Hippocampal formation (tissue), 2 donors: ENCODE data around the gene OR8K5.
"Not testable (repeated sequence)": the region's sequence is repeated elsewhere in the genome, so short reads cannot be mapped to it uniquely, and the experiment has no call there.

Experiments used
- DNase-seq, 2 donors: peaks; one replicate each; lab custom pipeline; 2025; lab: John Stamatoyannopoulos, UW

The OR8K5 gene, protein sequence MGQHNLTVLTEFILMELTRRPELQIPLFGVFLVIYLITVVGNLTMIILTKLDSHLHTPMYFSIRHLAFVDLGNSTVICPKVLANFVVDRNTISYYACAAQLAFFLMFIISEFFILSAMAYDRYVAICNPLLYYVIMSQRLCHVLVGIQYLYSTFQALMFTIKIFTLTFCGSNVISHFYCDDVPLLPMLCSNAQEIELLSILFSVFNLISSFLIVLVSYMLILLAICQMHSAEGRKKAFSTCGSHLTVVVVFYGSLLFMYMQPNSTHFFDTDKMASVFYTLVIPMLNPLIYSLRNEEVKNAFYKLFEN

DNA sequence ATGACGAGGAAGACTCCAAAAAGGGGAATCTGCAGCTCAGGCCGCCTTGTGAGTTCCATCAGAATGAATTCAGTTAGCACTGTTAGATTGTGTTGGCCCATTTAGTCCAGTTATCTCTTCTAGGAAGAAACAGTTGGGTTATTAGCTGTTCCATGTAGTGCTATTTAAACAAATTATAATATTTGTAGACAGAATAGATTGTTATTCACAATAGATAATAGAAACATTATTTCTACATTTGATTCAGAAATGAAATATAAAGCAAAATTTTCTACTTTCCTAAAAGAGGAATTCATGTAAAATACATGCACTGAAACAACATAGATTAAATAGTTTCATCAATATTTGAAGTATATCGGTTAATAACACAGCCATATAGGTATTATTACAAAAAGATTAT is at the start of gene OR8K5:
Gene OR8K5, minus strand, starts transcription at position 101 of the 400 bp plus-strand sequence. Its CDS starts 0 bp downstream, at position 101.
- DNase-seq: no peak

DNA sequence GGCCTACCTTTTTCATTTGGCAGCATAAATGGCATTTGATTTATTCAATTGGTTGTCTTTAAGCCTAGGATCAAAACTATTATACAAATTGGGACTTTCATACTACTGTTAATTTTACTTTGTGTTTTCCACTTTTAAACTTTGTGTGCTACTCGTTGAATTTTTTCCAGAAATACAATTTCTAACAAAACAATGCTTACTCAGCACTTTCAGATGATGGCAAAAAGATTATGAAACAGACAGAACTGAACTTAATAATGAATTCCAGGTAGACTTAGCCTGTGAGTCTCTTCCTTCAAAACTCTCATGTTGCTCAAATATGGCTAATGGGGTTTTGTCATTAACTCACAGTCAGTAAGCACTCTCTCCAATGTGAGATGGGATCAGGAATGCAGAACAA is 47.7 kb upstream of the OR8K5 start:
- no peak for DNase-seq

DNA sequence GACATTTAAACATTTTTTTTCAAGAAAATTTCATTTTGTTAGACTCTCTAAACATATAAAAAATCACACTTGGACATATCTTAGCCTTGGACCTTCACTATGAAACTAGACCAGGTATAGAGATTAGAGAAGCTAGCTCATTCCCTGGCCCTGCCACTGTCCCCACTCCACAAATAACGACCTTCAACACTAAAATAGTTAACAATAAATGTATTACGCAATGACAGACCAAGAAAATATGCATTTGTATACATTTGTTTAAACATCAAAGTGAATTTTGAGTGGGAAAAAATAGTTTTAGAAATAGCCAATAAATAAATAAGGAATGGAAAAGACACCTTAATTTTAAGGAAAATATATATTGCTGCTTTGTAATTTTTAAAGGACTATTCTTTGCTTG is 37.2 kb upstream of the OR8K5 start:
- DNase-seq: no peak

DNA sequence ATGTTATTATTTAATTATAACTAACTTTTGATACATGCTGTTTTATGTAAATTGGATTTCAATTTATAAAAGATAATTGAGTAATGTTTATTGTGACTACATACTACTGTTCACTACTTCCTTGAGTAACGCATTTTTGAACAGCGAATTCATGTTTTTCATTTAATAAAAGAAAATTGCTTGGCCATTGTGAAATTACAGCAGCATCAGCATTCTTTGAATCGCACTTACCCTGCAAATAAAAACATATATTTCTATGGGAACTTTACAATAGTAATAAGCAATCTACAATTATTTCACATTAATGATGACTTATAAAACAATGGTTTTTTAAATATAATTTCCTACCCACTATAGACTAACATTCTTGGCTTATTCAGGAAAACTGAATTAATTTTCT is 36.6 kb upstream of the OR8K5 start:
- no peak for DNase-seq

DNA sequence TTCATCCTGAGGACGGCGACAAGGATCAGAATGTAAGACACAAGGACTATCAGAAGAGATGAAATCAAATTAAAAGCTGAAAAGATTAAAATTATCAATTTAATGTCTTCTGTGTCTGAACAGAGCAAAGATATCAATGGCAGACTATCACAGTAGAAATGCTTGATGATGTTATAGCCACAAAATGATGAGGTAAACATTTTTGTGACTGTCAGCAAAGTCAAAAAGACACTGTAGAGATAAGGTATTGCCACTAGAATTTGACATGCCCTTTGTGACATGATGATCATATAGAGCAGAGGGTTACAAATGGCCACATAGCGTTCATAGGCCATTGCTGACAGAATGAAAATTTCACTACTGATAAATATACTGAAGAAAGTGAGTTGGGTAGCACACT is 28.5 kb upstream of the OR8K5 start:
- no peak for DNase-seq

DNA sequence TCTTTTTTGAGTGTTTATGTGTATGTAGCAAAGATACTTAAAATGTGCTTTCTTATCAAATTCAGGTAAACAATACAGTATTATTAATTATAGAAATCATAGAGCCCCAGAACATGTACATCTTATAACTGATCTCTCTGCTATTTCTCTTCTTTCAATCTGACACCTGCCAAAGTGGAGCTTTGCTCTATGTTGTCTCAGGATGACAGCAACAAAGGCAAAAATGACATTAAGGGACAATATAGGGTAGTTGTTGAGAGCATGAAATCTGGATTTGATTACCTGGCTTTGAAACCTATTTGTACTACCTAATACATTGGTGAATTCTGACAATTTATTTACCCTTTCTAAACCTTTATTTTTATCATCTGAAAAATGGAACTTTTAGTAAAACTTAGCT is 23.3 kb upstream of the OR8K5 start:
- DNase-seq: no peak

DNA sequence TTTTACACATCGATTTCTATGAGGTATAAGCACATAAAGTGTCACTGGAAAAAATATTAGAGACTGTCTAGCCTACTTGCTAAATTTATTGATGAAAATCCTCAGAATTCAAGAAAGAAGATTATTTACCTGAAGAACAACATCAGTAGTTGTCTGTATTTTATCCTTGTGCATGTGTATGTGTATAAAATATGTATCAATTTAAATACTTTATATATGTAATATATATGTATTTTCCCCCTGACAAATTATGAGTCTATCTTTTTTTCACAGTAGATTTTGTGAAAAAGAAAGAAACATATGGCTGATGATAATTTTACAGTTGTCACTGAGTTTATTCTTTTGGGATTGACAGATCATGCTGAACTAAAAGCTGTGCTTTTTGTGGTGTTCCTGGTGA is 16.2 kb upstream of the OR8K5 start, which contains the start of gene OR5J2:
Gene OR5J2, plus strand, starts transcription at position 301 of the 400 bp plus-strand sequence. Its CDS starts 0 bp downstream, at position 301.
- no peak for DNase-seq

DNA sequence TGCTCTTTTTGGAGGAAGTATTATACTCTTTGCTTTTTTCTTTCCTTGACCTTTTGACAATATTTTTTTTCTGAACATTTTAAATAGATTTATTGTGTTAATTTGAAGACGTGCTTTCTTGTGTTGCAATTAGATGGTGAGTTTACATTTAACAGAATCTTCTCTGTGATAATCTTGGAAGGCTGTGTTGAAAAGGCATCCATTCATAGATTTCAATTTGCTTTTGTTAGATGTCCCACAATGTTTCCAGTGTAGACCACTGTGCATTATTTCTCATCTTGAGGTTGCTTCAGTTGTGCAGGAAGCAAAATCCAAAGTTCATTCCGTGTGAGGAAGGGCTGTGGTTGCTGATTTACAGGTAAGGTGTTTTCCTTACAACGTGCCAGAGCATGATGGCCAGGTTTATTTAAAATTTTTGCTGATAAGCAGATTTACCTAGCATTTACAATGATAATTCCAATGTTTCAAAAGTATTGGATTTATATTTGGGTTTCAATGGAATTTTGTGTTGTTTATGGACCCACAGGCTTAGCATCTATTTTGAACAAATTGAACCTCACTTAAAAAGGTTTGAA is 12.2 kb upstream of the OR8K5 start:
- no peak for DNase-seq

DNA sequence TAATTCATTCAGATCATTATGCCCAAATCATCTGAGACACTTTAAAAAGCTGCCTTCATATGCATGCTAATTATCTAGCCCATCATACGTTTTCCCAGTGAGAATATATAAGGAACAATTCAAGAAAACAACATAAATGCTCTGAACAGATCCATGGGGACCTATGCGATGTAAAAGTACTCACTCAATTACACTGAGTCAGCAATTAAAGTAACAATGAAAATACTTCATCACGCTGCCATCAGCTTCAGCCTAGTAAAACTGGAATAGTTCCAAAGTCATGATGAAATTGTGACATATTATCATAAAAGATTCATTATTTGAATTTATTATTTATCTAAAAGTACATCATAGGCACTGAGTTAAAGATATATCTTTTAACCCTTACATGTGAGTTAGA is 3.7 kb upstream of the OR8K5 start:
- DNase-seq: no peak

DNA sequence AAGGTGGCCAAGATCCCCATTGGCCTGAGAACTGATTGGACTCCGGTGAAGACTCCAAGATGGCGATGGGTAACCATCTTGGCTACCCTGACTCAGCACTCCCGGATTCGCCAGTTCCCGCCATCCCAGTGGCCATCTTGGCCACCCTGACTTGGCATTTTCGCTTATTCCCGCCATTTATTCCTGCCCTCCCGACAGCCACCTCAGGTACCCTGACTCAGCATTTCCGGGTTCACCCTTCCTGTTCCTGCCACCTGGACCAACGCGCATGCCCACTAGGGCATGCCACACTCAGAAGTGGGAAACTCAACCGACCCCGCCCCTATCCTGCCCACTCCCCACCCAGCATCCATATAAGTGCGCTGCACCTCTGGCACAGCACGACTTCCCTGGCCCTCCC is 7.8 kb downstream of the OR8K5 start:
- no peak for DNase-seq

DNA sequence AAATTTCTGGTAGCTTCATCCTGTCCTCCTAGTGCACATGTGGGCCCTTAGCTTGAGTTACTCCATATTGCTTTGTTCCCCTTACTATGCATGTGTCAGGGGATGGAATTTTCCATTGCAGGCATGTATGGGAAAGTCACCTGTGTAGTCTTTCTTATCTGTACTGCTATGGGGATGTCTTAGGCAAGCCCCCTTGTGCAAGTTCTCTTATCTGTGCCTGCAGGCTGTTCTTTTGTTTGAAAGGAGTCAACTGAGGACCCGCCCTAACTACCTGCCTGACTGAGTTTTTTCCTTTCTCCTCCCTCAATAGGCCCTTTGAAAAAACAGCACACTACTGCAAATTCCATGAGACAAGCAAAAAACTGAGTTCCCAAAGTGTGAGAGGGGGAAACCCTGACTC is 8.7 kb downstream of the OR8K5 start:
- DNase-seq: no peak

DNA sequence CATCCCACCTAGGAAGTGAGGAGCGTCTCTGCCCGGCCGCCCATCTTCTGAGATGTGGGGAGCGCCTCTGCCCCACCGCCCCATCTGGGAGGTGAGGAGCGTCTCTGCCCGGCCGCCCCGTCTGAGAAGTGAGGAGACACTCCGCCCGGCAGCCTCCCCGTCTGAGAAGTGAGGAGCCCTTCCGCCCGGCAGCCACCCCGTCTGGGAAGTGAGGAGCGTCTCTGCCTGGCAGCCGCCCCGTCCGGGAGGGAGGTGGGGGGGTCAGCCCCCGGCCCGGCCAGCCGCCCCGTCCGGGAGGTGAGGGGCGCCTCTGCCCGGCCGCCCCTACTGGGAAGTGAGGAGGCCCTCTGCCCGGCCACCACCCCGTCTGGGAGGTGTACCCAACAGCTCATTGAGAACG is 16.4 kb downstream of the OR8K5 start:
- not testable (repeated sequence) for DNase-seq

DNA sequence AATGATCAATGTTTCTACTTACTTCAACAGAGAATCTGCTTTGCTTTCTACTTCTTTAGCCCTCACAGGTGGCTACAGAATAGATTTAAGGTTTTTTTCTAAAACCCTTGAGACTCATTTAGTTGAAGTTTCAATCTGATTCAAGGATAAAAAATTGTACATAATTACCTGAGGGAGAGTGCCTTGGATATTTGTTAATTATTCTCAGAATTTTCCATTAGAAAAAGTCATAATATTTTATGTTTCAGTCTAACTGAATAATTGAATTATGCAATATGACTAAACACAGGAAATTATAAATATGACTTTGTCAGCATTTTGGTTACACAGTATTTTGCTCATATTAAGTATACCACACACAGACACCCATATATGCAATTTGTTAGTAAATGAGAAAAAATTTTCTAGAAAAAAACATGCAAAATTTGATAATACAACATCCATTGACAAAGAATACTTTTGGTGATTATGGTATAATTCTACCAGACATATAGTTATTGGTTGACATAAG is 19.9 kb downstream of the OR8K5 start, which contains the start of gene OR8J3:
Gene OR8J3, minus strand, starts transcription at position 51 of the 511 bp plus-strand sequence. CDS start 2,483 bp downstream, outside the sequence.
- DNase-seq: no peak

DNA sequence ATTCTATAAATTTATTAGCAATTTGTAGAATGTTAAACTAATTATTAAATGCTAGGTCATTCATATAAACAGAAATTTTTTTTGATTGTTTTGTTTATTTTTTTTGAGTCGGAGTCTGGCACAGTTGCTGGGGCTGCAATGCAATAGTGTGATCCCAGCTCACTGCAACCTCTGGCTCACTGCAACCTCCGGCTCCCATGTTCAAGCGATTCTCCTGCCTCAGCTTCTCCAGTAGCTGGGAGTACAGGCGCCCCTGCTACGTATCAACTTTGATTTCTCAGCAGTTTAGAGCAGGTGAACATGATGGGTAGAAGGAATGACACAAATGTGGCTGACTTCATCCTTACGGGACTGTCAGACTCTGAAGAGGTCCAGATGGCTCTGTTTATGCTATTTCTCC is 38.0 kb downstream of the OR8K5 start, which contains the start of gene OR8H3:
Gene OR8H3, plus strand, starts transcription at position 301 of the 400 bp plus-strand sequence. Its CDS starts 0 bp downstream, at position 301.
- DNase-seq: no peak
